ENCODE results near the gene BSDC1. TPM values are rescaled to one million over a fixed set of nuclear protein-coding genes. Genes with fewer than 3 reads are reported as not detected.

BSDC1 gene
- total and polyA plus RNA-seq, 10 donors, result 18.4 to 95.8 (median 66.8) TPM

GRCh38 chr1:32353886-32354570 is 40.2 kb downstream of the BSDC1 start:
- peak overlapping the region in 7 of 8 donors; percentile 6 to 96 (median 94) for H3K27ac ChIP-seq
- H3K4me1 ChIP-seq, result peaks cover 33 to 67% (median 54%) of the 10 kb centered on the region in 6 donors
- no peaks in the 10 kb centered on the region for H3K9me3 ChIP-seq
- no peak overlapping the region for H3K4me3 ChIP-seq
- WGBS, 5 donors, result 34 to 45% (median 42%) methylated on average over 2 of the region's 2 CpGs
- TF ChIP-seq POLR2AphosphoS5 (IDR thresholded peaks at IDR 0.05) (peak in 1 of 3 donors; percentile 83), CTCF (IDR thresholded peaks at IDR 0.05 in 8 of 11, conservative IDR thresholded peaks at IDR 0.05 in 3 of 11) (no peak)
- H3K27me3 ChIP-seq (replicated peaks in 1 of 7), result no peaks in the 10 kb centered on the region
- no peaks in the 10 kb centered on the region for H3K36me3 ChIP-seq
- intact Hi-C loops (cut with DNase I; ENCODE audit: low total_unique reads), result no loop called here
- DNase-seq, result no peak

- 40 to 85% (median 68%) methylated on average over 2 of the region's 2 CpGs for WGBS, 5 donors
- no peak for TF ChIP-seq POLR2AphosphoS5 (IDR thresholded peaks at IDR 0.05)
- H3K9me3 ChIP-seq, result no peaks in the 10 kb centered on the region
- H3K27ac ChIP-seq, result peak overlapping the region; percentile 6 to 96 (median 94)
- no peaks in the 10 kb centered on the region for H3K36me3 ChIP-seq
- H3K27me3 ChIP-seq (replicated peaks in 1 of 7), result no peaks in the 10 kb centered on the region
- peaks cover 39 to 73% (median 60%) of the 10 kb centered on the region in 6 donors for H3K4me1 ChIP-seq
- intact Hi-C loops (cut with DNase I; ENCODE audit: low total_unique reads), result no loop called here
- DNase-seq, result no peak
- H3K4me3 ChIP-seq, result peak overlapping the region in 1 of 8 donors; percentile 13
These were observed 40.8 kb downstream of the BSDC1 start for GRCh38 chr1:32353431-32353830.

- Histone ChIP-seq H3K36me3 (no peaks in the 10 kb centered on the region), H3K9me3 (no peaks in the 10 kb centered on the region), H3K27ac (peak overlapping the region; percentile 15 to 96 (median 94)), H3K4me3 (peak overlapping the region in 2 of 8 donors; percentile 13 to 64), H3K4me1 (peaks cover 41 to 78% (median 64%) of the 10 kb centered on the region in 6 donors), H3K27me3 (replicated peaks in 1 of 7) (no peaks in the 10 kb centered on the region)
- no peak for TF ChIP-seq POLR2A (IDR thresholded peaks at IDR 0.05)
- TF ChIP-seq POLR2AphosphoS5 (IDR thresholded peaks at IDR 0.05), result no peak
- TF ChIP-seq CTCF (IDR thresholded peaks at IDR 0.05 in 8 of 11, conservative IDR thresholded peaks at IDR 0.05 in 3 of 11), result no peak
- 59 to 84% (median 81%) methylated on average over 2 of the region's 2 CpGs for WGBS, 5 donors
- DNase-seq, result no peak
- intact Hi-C loops (cut with DNase I; ENCODE audit: low total_unique reads), result no loop called here
These were observed 41.3 kb downstream of the BSDC1 start for GRCh38 chr1:32352831-32353383.

GRCh38 chr1:32352239-32352745 is 41.9 kb downstream of the BSDC1 start:
- Histone ChIP-seq H3K27ac (peak overlapping the region; percentile 87 to 96 (median 94)), H3K9me3 (no peaks in the 10 kb centered on the region), H3K4me1 (peaks cover 41 to 85% (median 67%) of the 10 kb centered on the region in 6 donors), H3K36me3 (no peaks in the 10 kb centered on the region), H3K4me3 (peak overlapping the region; percentile 47 to 85 (median 54)), H3K27me3 (replicated peaks in 1 of 7) (no peaks in the 10 kb centered on the region)
- intact Hi-C loops (cut with DNase I; ENCODE audit: low total_unique reads), result no loop called here
- no peak for TF ChIP-seq CTCF (IDR thresholded peaks at IDR 0.05 in 8 of 11, conservative IDR thresholded peaks at IDR 0.05 in 3 of 11)
- no peak for DNase-seq
- WGBS, 5 donors, result 43 to 57% (median 49%) methylated on average over 8 of the region's 8 CpGs
